Measurements from ENCODE around the gene THYN1. TPM values are rescaled to one million over a fixed set of nuclear protein-coding genes. Genes with fewer than 3 reads are reported as not detected.

The THYN1 gene
- total and polyA plus RNA-seq, 2 of the 13 experiments (the other 11 are each of a cell fraction or from before 2014, with no cell fraction given), result 36.1 to 87.6 TPM

- TF ChIP-seq ZNF784 (CRISPR knock-in tag; IDR thresholded peaks at IDR 0.05; ENCODE audit: borderline replicate concordance) (no peak), DNMT3B (CRISPR knock-in tag; conservative IDR thresholded peaks at IDR 0.05) (no peak)
These were observed 39.5 kb upstream of the THYN1 start (continued) for GRCh38 chr11:134292661-134293060.

- no TSS peak for BruUV-seq (replicated peaks)
- FAIRE-seq, result no peak
- WGBS (ENCODE audit: low lambda C conversion rate), result 49% methylated on average over 6 of the region's 6 CpGs
These were observed 38.0 kb upstream of the THYN1 start for GRCh38 chr11:134291196-134291595.

More at GRCh38 chr11:134291196-134291595, 38.0 kb upstream of the THYN1 start:
- Histone ChIP-seq H2AFZ (ENCODE audit: low read length) (no peak overlapping the region), H3K4me1 (ENCODE audit: insufficient read depth, low read length) (no peaks in the 10 kb centered on the region), H3K27ac (ENCODE audit: extremely low read length, insufficient read depth, low read length) (no peak overlapping the region), H3K9ac (ENCODE audit: insufficient read depth, low read depth, low read length) (no peak overlapping the region), H4K20me1 (ENCODE audit: insufficient read depth, low read length) (no peaks in the 10 kb centered on the region), H3K4me3 (replicated peaks in 1 of 3; ENCODE audit: insufficient read depth in 1 of 3, low read depth in 2 of 3, low read length in 3 of 3) (no peak overlapping the region), H3K9me3 (ENCODE audit: low read length) (no peaks in the 10 kb centered on the region), H3K4me2 (ENCODE audit: low read depth, low read length) (no peak overlapping the region), H3K27me3 (ENCODE audit: control insufficient read depth in 1 of 2, insufficient read depth in 2 of 2, low read length in 2 of 2) (peaks cover 0 to 39% of the 10 kb centered on the region in 2 experiments; a peak in 3 of 5 replicates), H3K36me3 (replicated peaks in 1 of 2; ENCODE audit: control insufficient read depth in 1 of 2, insufficient read depth in 2 of 2, low read length in 2 of 2) (no peaks in the 10 kb centered on the region), H3K79me2 (ENCODE audit: insufficient read depth, low read length) (no peaks in the 10 kb centered on the region)
- ATAC-seq, result no peak
- in situ Hi-C loops (cut with HindIII; ENCODE audit: extremely low pct_ligation_motif_present, low pct_unique_long_range_greater_than_20kb), result no loop called here
- CTCF ChIA-PET (ENCODE audit: low intra/inter-chr PET ratio, low total read pairs), result no interaction called here
- intact Hi-C loops (cut with micrococcal nuclease; ENCODE audit: unreplicated experiment), result no loop called here
- no peak for TF ChIP-seq ZNF580 (CRISPR knock-in tag; IDR thresholded peaks at IDR 0.05; ENCODE audit: borderline replicate concordance, low read depth)
- no peak for TF ChIP-seq CREB1 (IDR thresholded peaks at IDR 0.05)
- TF ChIP-seq CREB1 (CRISPR knock-in tag; IDR thresholded peaks at IDR 0.05), result no peak
- no peak for TF ChIP-seq RXRA (CRISPR knock-in tag; IDR thresholded peaks at IDR 0.05)
- no peak for TF ChIP-seq RNF219 (CRISPR knock-in tag; IDR thresholded peaks at IDR 0.05)
- TF ChIP-seq PAX8 (CRISPR knock-in tag; IDR thresholded peaks at IDR 0.05; ENCODE audit: borderline replicate concordance), result no peak
- TF ChIP-seq ZBTB3 (CRISPR knock-in tag; IDR thresholded peaks at IDR 0.05; ENCODE audit: borderline replicate concordance, low read depth), result no peak
- TF ChIP-seq TEF (CRISPR knock-in tag; IDR thresholded peaks at IDR 0.05), result no peak
- TF ChIP-seq NBN (conservative IDR thresholded peaks at IDR 0.05), result no peak
- no peak for TF ChIP-seq ZNF672 (CRISPR knock-in tag; IDR thresholded peaks at IDR 0.05)
- no peak for TF ChIP-seq ELF3 (CRISPR knock-in tag; IDR thresholded peaks at IDR 0.05)
- no peak for DNase-seq (ENCODE audit: low spot score)
- POLR2A ChIA-PET, result no interaction called here
